Hypothalamus (tissue), 51 donors: ENCODE measurements around the gene DUS2.
"Not testable (repeated sequence)": the region's sequence is repeated elsewhere in the genome, so short reads cannot be mapped to it uniquely, and the experiment has no call there.

Experiments used
- DNase-seq, 51 donors: peaks; one replicate each; lab custom pipeline; 2025; lab: John Stamatoyannopoulos, UW

The DUS2 gene

GRCh38 chr16:68115851-68116250 is 92.8 kb downstream of the DUS2 start:
- DNase-seq = no peak

GRCh38 chr16:68116256-68116867 is 93.3 kb downstream of the DUS2 start:
- DNase-seq = no peak

GRCh38 chr16:68117884-68118283 is 94.8 kb downstream of the DUS2 start:
- DNase-seq = no peak

GRCh38 chr16:68118954-68119353 is 95.9 kb downstream of the DUS2 start:
- not testable (repeated sequence) for DNase-seq

GRCh38 chr16:68120496-68120895 is 97.4 kb downstream of the DUS2 start:
- not testable (repeated sequence) for DNase-seq

GRCh38 chr16:68126395-68126794 is 103.3 kb downstream of the DUS2 start:
- DNase-seq = no peak

GRCh38 chr16:68128577-68129305 is 105.7 kb downstream of the DUS2 start:
- no peak for DNase-seq
